NCI-H2227 (cell line): Measurements from ENCODE around the gene H2BK1.
A peak's percentile ranks its signal among the peaks of the same experiment; 100 is the strongest.

Experiments
- DNase-seq: peaks from one replicate; lab custom pipeline; 2025; ENCODE audit not compliant: unreplicated experiment; lab: John Stamatoyannopoulos, UW

H2BK1 gene

DNA sequence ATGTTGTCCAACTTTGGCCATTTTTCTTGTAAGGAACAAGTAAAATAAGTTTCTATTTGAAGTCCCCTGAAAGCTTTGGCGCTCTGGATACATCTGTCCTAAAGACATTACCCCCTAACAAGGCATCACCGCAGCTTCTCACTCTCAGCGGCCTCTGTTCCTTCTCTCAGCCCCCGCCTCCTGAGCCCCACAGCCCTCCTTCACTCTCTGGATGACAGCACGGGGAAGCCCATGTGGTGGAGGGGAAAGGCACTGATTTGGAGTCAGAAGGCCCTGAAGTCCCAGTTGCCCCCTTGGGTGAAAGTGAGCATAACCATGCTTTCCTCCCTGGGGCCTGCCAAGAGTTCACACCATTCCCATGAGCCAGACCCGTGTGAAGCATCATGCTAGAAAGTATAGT, 4.6 kb downstream of the H2BK1 start:
- DNase-seq, result no peak

DNA sequence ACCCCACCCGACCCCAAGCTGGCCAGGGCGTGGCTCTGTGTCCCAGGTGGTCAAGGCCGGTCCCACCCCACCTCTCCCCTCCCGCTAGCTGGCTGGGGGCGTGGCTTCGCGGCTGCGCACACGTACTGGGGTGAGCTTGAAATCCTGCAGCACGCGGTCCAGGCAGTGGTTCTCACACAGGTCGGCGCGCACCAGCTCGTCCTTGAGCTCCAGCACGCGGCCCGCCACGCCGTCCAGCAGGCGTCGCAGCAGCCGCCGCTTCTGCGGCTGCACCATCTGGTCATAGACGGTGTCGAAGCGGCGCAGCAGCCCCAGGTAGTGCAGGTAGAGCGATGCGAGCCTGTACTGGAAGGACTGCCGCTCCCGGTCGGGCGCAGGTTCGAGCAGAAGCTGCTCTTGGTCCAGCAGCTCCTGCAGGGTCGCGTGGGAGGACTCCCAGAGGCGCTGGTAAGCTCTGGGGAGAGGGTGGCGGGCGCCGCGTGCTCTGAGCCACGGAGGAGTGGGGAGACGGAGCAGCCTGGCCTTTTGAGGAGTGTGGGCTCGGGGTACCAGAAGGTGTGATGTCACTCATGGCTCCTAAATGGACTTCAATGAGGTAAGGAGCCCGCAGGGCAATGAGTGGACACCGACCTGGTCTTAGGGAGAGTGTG, 5.8 kb downstream of the H2BK1 start:
- no peak for DNase-seq

DNA sequence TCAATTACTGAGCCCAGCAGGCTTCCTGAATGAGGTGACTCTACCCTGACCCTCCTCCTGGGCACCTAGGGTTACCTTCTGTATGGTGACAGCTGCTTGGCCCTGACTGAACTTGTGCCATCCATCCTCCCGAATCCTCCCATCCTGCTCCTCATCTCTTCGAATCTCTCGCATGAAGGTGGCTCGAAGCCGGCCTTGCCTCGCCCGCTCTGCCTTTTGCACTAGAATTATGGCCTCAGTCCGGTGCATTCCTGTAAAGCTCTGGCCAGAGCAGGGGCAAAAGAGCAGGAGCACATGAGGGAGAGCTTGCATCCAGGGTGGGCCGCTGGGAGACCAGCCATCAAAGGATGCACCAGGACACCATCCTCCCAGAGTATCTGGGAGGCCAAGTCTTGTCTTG, 7.5 kb downstream of the H2BK1 start:
- DNase-seq, result no peak

DNA sequence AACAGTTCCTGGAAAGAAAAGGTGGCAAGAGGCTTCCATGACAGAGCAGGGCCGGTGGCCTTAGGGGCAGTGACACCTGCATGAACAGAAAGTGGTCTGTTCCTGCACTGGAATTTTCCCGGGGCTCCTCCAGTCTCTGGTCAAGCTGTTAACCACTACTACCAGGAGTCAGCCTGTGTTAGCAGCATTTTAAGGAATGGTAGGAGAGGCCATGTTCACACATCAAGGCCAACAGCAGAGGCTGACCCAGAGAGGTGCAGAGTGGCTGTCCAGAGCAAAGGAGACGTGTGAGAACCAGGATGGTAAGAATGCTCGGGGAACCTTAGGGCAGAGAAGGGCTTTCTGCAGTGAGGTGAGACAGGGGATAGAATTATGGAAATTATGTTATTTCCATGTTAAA, 8.5 kb downstream of the H2BK1 start:
- DNase-seq, result no peak

DNA sequence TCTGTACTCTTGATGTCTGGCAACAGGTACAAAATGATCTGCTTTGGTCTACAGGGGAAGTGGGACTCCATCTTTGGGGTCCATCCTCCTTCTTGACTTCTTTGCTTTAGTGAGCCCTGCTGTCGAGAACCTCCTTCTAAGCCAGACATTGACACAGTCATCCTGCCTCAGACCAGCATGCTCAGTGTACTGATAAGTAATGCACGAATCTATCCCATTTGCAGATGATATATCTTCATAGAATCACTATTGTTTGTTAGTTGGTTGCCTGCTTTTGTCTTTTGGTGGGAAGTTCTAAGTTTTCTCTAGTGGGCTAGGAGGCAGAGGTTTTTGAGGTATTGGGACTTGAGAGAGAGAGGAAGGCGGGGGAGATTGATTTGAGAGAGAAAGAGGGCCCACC, 8.9 kb downstream of the H2BK1 start:
- DNase-seq, result no peak

DNA sequence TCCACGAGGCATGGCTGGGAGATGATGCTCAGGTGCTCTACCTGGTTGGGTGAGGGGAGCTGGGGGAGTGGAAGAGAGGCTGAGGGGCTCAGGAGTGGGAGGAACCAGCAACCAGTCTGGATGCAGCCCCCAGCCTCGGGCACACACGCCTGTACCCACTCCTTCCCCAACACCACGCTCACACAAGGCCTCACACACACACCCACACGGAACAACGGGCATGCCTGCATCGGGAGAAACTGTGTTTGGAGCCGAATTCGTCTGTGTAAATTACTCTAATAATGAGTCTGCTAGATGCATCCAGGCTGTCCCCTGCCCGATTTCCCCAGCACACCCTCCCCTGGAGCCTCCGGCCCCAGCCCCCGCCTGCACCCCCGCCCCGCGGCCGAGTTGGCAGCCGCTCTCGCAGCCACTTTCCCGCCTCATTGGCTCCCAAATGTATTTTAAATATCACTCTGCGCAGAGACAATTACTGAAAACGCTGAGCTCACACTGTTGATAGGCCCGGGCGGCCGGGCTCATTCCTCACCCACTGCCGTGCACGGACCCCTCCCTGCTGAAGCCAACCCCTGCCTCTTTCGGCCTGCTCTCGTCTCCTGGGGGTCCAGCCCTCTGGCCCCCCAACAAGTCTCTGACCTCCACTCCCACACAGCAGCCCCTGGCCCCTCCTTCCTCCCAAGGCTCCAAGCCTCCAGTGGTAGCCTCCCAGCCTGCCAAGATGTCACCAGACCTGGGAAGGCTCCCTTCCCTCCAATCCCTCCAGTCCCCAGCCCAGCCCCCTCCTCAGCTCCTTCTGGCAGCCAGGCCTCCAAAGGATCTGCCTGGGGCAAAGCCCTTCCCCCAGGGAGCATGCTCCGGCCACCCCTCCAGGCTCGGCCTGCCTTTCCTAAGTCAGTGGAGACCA, 11.1 kb downstream of the H2BK1 start:
- DNase-seq, result peak; percentile 85

DNA sequence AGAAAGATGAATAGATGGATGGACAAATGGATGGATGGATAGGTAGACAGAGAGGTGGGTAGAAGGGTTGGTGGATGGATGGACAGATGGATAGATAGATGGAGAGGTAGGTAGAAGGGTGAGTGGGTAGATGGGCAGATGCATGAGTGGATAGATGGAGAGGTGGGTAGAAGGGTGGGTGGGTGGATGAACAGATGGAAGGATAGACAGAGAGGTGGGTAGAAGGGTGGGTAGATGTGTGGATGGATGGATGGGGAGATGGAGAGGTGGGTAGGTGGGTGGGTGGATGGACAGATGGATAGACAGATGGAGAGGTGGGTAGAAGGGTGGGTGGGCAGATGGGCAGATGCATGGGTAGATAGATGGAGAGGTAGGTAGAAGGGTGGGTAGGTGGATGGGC, 12.4 kb downstream of the H2BK1 start:
- DNase-seq, result no peak

DNA sequence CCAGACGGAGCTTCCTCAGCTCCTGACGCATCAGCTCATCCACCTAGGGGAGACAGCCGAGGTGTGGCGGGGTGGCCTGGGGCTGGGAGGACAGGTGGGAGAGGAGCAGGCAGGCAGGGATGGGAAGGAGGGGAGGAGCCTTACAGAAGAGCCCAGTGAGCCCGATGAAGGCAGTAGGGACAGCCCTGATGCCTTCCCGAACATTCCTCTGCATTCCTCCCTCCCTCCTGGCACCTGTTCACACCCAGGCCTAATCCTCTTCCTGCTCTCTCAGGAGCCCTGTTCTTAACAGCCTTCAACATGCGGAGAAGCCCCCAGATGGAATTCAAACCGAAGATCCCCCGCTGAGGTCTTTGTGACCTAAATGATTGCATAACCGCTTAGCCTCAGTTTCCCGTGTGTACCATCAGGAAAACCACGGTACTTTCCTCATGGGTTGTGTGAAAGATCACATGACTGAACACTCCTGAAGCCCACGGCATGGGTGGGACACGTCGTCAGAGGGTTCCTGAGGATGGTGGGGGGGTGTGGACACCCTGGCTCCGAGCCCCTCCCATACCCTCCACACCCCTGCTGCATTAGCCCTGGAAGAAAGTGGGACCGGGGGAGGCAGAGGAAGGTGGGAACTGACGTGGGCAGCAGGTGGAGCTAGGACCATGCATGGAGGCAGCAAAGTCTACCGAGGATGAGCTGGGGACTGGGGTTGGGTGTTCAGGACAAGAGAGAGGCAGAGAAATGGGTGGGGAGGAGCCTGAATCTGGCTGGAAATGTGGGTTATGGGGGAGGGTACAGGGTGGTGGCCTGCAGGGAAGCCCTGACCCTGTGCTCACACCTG, 14.5 kb downstream of the H2BK1 start:
- DNase-seq, result no peak

DNA sequence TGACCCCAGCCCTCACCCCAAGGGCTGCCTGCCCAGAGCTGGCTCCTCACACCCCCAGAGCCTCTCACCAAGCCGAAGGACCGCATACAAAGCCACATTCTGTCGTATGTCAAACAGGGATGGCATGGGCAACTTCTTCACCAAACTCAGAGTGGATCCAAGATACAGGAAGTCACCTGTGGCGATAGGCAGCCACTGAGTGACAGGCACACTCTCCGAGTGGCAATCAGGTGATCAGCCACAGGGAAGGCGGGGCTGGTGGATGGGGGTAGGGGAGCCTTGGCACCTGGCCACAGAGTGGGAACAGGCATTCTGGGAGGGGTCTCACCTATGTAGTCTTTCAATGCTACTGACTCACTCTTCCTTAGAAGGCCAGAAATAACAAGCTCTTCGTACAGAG, 16.1 kb downstream of the H2BK1 start:
- no peak for DNase-seq

DNA sequence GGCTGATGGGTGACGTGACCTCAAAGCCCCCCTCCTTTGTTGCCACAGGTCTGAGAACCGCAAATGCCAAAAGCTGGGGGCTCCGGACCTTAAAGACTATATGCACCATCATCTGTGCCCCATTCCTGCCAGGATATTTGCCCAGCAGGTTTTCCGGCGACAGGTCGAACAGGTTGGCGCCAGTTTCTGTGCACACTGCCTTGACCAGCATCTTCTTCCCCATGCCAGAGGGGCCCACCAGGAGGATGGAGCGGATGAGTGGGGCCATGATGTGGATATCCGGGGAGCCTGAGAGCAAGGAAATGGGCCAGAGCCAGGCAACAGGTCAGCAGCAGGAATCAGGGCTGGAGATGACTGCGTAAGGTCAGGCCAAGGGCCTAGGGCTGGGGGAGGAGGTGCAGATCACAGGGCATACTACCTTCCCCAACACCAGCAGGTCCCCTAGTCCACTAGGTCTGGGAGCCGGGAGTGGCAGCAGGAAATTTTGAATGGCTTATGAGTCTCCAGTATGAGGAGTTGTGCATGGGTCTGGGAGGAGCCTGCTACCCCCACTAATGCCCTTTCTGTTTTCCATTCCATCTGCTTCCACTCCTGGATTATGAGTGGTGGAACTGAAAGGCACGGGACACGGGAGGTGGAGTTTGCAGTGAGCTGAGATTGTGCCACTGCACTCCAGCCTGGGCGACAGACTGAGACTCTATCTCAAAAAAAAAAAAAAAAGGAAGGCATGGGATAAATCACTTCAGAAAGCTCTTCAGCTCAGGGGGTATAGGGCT, 16.9 kb downstream of the H2BK1 start:
- no peak for DNase-seq

DNA sequence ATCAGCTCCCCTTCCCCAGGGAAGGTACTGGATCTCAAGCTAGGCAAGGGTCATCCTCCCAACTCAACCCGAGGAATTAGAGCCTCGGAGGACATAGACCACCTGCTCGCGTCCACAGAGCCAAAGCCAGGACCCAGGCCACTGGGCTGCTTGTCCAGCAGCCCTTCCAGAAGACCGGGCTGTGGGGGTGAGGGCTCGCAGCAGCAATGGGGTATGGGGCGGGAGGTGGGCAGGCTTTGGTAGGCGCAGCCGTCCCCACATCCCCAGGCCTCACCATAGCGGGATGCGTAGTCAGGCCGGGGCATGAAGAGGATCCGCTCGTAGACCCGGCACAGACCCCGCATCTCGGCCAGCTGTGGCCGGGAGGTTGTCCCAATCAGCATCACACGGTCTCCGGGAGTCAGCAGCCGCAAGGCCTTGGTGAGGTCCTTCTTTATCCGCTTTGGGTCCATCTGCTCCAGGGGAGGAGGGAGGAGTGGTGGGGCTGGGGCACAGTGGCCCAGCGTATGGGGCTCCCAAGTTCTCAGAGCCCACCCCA, 18.2 kb downstream of the H2BK1 start:
- DNase-seq, result no peak

DNA sequence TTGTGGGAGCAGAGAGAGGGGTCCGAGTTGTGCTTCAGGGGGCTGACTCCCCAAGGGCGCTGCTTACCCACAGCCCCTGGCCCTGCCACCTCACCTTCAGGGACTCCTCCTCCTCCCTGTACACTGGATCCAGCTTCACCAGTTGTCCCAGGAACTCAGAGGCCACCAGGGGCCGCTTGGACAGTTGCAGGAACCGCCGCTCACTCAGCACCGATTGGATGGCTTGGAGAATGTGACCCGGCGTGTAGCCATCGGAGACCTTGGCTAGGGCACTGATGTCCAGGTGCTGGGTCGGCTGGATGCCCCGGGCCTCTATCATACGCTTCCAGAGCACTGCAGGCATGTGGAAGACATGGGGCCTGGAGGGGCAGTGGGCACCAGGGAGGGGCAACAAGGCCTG, 18.7 kb downstream of the H2BK1 start:
- DNase-seq, result no peak

DNA sequence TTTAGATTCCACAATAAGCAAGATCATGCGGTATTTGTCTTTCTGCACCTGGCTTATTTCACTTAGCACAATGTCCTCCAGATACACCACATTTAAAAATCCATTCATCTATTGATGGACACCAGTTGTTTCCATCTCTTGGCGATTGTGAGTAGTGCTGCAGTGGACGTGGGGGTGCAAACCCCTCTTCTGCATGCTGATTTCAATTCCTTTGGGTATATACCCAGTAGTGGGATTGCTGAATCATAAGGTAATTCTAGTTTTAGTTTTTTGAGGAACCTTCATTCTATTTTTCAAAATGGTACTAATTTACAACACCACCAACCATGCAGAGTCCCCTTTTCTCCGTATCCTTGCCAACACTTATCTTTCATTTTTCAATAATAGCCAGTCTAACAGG, 21.2 kb downstream of the H2BK1 start:
- DNase-seq, result no peak

DNA sequence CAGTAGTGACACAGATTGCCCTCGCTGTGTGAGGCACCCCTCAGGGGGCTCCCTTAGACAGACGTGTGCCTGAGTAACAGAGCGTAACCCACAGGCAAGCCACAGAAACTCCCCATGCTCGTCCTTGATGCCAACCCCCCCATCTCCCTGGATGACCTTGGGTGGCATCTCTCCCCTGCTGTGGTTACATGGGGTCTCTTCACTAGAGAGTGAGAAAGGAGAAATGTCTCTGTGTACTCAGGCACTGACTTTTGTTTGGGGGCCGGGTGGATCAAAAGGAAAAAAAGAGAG, 22.1 kb downstream of the H2BK1 start:
- DNase-seq, result no peak

DNA sequence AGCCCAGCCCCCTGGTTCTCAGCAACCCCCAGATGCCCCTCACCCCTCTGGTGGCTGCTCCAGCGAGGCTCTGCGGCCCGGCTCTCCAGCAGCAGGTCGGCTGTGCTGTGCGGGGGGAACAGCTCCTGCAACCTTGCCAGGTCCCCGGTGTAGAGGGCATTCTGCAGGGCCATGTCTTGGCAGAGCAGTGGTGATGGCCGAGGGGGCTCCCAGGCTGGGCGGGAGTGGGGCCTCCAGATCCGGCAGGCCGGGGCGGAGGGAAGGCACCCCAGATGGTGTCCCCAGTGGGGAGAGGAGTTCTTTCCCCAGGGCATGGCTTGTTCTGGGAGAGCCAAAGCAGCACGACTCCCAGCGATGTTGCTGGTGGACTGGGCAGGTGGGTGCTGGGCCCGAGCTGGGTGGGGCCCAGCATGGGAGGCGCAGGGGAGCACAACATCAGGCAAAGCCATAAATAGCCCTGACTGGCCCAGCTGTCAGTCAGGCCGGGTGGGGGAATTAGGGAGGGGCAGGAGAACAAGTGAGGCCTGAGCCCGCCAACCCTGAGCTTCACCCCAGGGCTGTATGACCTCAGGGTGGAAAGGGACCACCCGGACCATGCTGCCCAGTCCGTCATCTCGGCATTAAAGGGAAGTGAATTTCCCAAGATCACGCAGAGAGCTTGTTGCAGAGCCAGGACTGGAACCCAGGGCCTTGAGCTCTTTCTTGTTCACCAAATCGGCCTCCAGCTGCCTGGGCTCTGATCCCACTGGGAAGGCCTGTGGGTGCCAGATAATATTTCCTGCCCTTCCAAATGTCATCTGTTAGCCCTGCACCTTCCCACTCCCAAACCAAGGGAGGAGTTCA, 22.7 kb downstream of the H2BK1 start:
- no peak for DNase-seq

DNA sequence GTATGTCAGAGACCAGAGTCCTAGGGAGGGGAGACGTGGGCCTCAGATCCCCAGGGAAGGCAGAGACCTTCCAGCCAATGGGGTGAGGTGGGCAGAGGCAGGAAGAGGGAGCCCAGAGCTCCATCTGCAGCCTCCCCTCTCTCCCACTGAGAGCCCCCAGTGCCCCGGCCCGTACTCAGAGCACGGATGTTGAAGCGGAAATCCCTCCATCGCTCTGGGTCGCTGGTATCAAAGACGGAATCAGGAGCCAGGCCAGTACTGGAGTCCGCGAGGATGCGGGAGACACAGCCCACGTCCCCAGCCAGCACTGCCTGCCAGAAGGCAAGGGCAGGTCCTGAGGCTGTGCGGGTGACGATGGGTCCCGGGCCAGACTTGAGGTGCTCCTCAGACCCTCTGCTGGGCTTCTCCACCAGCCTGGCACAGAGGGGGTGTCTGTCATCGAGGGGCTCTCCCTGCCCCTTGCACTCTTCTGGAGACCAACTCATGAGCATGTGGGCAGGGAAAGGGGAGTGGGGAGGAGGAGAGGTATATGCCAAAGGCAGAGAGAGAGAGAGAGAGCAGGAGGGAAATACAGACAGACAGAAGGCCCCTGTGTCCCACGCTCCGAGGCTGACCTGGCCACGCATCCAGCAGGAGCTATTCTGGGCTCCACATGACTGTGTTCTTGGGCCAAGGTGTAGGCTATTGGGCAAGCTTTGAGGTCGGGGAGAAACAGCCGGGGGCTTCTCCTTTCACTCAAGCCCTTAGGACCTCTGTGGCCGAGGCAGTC, 23.5 kb downstream of the H2BK1 start, which contains the start of gene ASB10:
Gene ASB10, minus strand, starts transcription at position 611 of the 769 bp plus-strand sequence. Its CDS starts 120 bp downstream, at position 491.
- DNase-seq, result no peak

DNA sequence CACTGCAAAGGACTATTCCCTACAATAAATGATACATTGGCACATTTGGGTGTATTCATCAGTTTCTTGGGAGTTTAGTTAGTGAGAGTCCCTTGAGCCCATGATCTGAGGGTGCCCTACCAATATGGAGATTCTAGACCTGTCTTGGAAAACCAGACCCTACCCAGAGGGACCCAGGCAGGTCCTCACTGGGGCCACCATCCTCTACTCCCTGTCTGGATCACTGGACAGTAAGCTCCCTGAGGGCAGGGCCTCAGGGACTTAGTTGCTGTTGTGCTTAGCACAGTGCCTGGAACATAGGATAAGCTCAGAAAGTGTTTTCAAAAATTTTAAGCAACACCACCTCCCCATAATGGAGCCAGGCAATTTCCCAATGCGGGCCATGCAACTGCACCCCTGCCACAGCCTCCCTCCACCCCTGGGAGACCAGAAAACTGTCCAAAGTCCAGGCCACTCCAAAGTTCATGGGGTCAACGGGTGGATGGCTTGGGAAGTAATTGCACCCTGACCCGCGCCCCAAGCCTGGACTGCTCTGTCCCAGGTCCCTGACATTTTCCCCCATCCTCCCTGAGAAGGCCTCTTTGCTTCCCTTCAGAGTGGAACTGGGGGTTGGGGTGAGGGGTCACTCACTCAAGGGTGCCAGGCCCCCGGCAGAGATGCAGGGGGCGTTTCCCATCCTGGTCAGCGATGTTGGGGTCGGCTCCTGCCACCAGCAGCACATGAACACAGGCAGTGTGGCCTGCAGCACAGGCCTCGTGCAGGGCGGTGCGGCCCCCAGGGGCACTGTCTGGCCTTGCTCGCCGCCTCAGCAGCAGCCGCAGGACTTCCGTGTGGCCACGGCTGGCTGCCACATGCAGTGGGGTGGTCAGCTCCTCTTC, 24.3 kb downstream of the H2BK1 start:
- DNase-seq, result no peak

DNA sequence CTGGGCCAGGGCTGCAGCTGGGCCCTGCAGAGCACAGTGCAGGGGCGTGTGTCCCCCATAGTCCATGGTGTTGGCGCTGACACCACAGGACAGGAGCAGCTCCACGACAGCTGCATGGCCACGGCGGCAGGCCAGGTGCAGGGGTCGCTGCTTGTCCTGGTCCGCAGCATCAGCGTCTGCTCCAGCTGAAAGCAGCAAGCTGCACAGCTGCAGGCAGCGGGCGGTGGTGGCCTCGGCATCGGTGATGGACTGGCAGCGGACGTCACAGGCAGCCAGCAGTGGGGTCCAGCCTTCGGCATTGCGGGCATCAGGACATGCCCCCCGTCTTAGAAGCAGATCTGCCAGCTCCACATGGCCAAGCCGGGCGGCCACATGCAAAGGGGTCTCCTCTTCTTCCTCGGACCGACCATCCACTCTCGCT, 29.3 kb downstream of the H2BK1 start:
- no peak for DNase-seq
